Urothelium cell line (cell line): Measurements from ENCODE around the gene ARHGAP4.

ENCODE experiments used
- DNase-seq: peaks from one replicate; pipeline ENCODE4 v3.0.0; 2011; ENCODE audit warnings: low spot score, mixed read lengths
- FAIRE-seq: peaks from 2 replicates; lab custom pipeline; 2011; peaks lifted over from hg19 to GRCh38; lab: Jason Lieb, UNC

Gene ARHGAP4

GRCh38 chrX:153964105-153964504, 38.0 kb upstream of the ARHGAP4 start:
- DNase-seq (no peak), FAIRE-seq (no peak)

- FAIRE-seq (no peak), DNase-seq (no peak)
Measured at GRCh38 chrX:153963546-153963945, 37.5 kb upstream of the ARHGAP4 start.

GRCh38 chrX:153961292-153961691, 35.2 kb upstream of the ARHGAP4 start:
- DNase-seq (no peak), FAIRE-seq (no peak)

GRCh38 chrX:153960786-153961185, 34.7 kb upstream of the ARHGAP4 start:
- DNase-seq (no peak), FAIRE-seq (no peak)

GRCh38 chrX:153960077-153960476, 34.0 kb upstream of the ARHGAP4 start:
- no peak for FAIRE-seq
- no peak for DNase-seq

- no peak for FAIRE-seq
- DNase-seq = no peak
Measured at GRCh38 chrX:153959649-153960048, 33.6 kb upstream of the ARHGAP4 start.

- DNase-seq (no peak), FAIRE-seq (no peak)
Measured at GRCh38 chrX:153958605-153959004, 32.5 kb upstream of the ARHGAP4 start.

GRCh38 chrX:153957224-153957623, 31.2 kb upstream of the ARHGAP4 start:
- no peak for FAIRE-seq
- DNase-seq = no peak

- no peak for DNase-seq
- no peak for FAIRE-seq
Measured at GRCh38 chrX:153956044-153956907, 30.2 kb upstream of the ARHGAP4 start.

- FAIRE-seq (no peak), DNase-seq (no peak)
Measured at GRCh38 chrX:153955228-153955732, 29.2 kb upstream of the ARHGAP4 start.

- no peak for FAIRE-seq
- DNase-seq = no peak
Measured at GRCh38 chrX:153954558-153955227, 28.6 kb upstream of the ARHGAP4 start.

GRCh38 chrX:153953892-153954557, 28.0 kb upstream of the ARHGAP4 start:
- DNase-seq = no peak
- no peak for FAIRE-seq

GRCh38 chrX:153953342-153953830, 27.3 kb upstream of the ARHGAP4 start:
- no peak for FAIRE-seq

GRCh38 chrX:153952373-153953026, 26.4 kb upstream of the ARHGAP4 start:
- DNase-seq (no peak), FAIRE-seq (no peak)

More at GRCh38 chrX:153953342-153953830, 27.3 kb upstream of the ARHGAP4 start:
- DNase-seq = peak; percentile 72

GRCh38 chrX:153951683-153952372, 25.8 kb upstream of the ARHGAP4 start:
- FAIRE-seq = no peak
- no peak for DNase-seq

GRCh38 chrX:153950127-153950526, 24.1 kb upstream of the ARHGAP4 start:
- DNase-seq (no peak), FAIRE-seq (no peak)

- FAIRE-seq = no peak
- DNase-seq = no peak
Measured at GRCh38 chrX:153948847-153949805, 23.1 kb upstream of the ARHGAP4 start.

- DNase-seq (no peak), FAIRE-seq (no peak)
Measured at GRCh38 chrX:153948002-153948466, 22.0 kb upstream of the ARHGAP4 start.
